Measurements from ENCODE around the gene LYSMD4.

GRCh38 chr15:99753066-99753465 is 19.8 kb upstream of the LYSMD4 start:
- TF ChIP-seq CTCF (optimal IDR thresholded peaks at IDR 0.05 in 1 of 3, IDR thresholded peaks at IDR 0.05 in 1 of 3, conservative IDR thresholded peaks at IDR 0.05 in 1 of 3; ENCODE audit: extremely low read depth in 1 of 3, insufficient read depth in 2 of 3, low read length in 3 of 3) (no peak), EZH2 (IDR thresholded peaks at IDR 0.05; ENCODE audit: low read length) (no peak)

All from keratinocyte (primary cell).